Stomach (tissue), 19 donors: ENCODE measurements around the gene PRR33. TPM values are rescaled to one million over a fixed set of nuclear protein-coding genes. Genes with fewer than 3 reads are reported as not detected.
"Not testable (repeated sequence)": the region's sequence is repeated elsewhere in the genome, so short reads cannot be mapped to it uniquely, and the experiment has no call there.

Experiments
- DNase-seq, 2 donors: peaks; one replicate each; pipeline versions ENCODE4 v3.0.0 to v3.0.0-alpha.2; 2013 to 2019
- H3K27ac ChIP-seq, 5 donors: fragments of 200-600 bp in 4 of 5; sonication (generic) in 4 of 5; one replicate each; pipeline ENCODE4 v1.5.1; 2013 to 2019; ENCODE audit warnings: mild to moderate bottlenecking in 1 of 5, moderate library complexity in 1 of 5
- H3K27me3 ChIP-seq, 3 donors: fragments of 200-600 bp; sonication (generic); one replicate each; pipeline ENCODE4 v1.5.1; 2017 to 2019; ENCODE audit warnings: mixed run types in 1 of 3
- H3K36me3 ChIP-seq, 4 donors: fragments of 200-600 bp; sonication (generic); 1 replicate in 3 of 4; 2 replicates in 1 of 4; pipeline ENCODE4 v1.5.1; 2016 to 2019
- H3K4me1 ChIP-seq, 4 donors: fragments of 200-600 bp; sonication (generic); one replicate each; pipeline ENCODE4 v1.5.1; 2016 to 2019
- H3K4me3 ChIP-seq, 4 donors: fragments of 200-600 bp; sonication (generic) in 3 of 4; one replicate each; pipeline ENCODE4 v1.5.1; 2016 to 2019; ENCODE audit warnings: mild to moderate bottlenecking in 1 of 4
- H3K9me3 ChIP-seq, 4 donors: fragments of 200-600 bp; sonication (generic); one replicate each; pipeline ENCODE4 v1.5.1; 2016 to 2019
- CTCF ChIP-seq, 7 experiments: fragments of 450-650 bp in 4 of 7; fragments of 200-600 bp in 3 of 7; sonication (generic) in 3 of 7; IDR thresholded peaks; one replicate each; pipeline ENCODE4 v1.5.1; 2016 to 2019; ENCODE audit warnings: antibody characterized with exemption in 7 of 7, control low read depth in 2 of 7, mild to moderate bottlenecking in 1 of 7
- EP300 ChIP-seq: sonication (generic); formaldehyde crosslinking; IDR thresholded peaks from one replicate; pipeline ENCODE4 v1.6.1; 2017; ENCODE audit warnings: antibody characterized with exemption
- POLR2A ChIP-seq, 4 donors: fragments of 450-650 bp; IDR thresholded peaks; one replicate each; pipeline ENCODE4 v1.6.1; 2016; ENCODE audit warnings: antibody characterized with exemption in 4 of 4, control low read depth in 2 of 4, mild to moderate bottlenecking in 1 of 4, moderate library complexity in 1 of 4
- POLR2AphosphoS5 ChIP-seq, 3 donors: sonication (generic); formaldehyde crosslinking; IDR thresholded peaks; one replicate each; pipeline ENCODE4 v1.6.1; 2016; ENCODE audit warnings: antibody characterized with exemption in 3 of 3
- WGBS, 5 donors: extraction: QIAGEN DNeasy Blood & Tissue Kit in 3 of 5; methylation state at CpG; one replicate each; pipeline versions ENCODE4 v1.1.5 to v1.1.7; 2013 to 2018; 5-methylcytosine and 5-hydroxymethylcytosine counted together
- intact Hi-C: fragments of 100-400 bp; cut with DNase I; formaldehyde crosslinking; loops from one replicate; pipeline ENCODE4 v1.15.1; 2023; ENCODE audit warnings: low total_unique reads
- long read RNA-seq, 10 donors: transcript quantifications; one replicate each; lab custom pipeline, GENCODE V29; 2026
- polyA plus RNA-seq, 3 donors: library from polyadenylated mRNA; stranded (reverse); fragments of 200-250 nt; gene quantifications; one replicate each; pipeline ENCODE4 v1.2.3, GENCODE V29; 2013
- total RNA-seq, 5 donors: library from RNA; depleted of rRNA; stranded (reverse); fragments of >200 nt; gene quantifications; one replicate each; pipeline versions ENCODE4 v1.1.0 to v1.2.3, GENCODE V29; 2014 to 2016
- donor health status: healthy with polysubstance abuse.
- donor health status: Bipolar disorder and iron deficiency.
- donor health status: healthy.

The PRR33 gene
- not detected for total RNA-seq
- polyA plus RNA-seq: under 1 TPM in 1 of 3 donors, not detected in 2; 0.03 TPM
- long read RNA-seq, donor 1, partial matches to known transcripts: 0 of 4 reads
- long read RNA-seq, donor 1, other reads (novel, unspliced or antisense): 0 of 4 reads
- long read RNA-seq, donor 2, transcript PRR33-201 (1 exons, 3,319 nt): major isoform, 5 of 5 reads
- long read RNA-seq, donor 2, partial matches to known transcripts: 0 of 5 reads
- long read RNA-seq, donor 2, other reads (novel, unspliced or antisense): 0 of 5 reads
- long read RNA-seq, donor 3: 0 reads
- long read RNA-seq, donor 4, partial matches to known transcripts: 0 of 1 reads
- long read RNA-seq, donor 4, other reads (novel, unspliced or antisense): 0 of 1 reads
- long read RNA-seq, donor 5, partial matches to known transcripts: 0 of 4 reads
- long read RNA-seq, donor 5, other reads (novel, unspliced or antisense): 0 of 4 reads
- long read RNA-seq, donor 6, partial matches to known transcripts: 0 of 3 reads
- long read RNA-seq, donor 6, other reads (novel, unspliced or antisense): 0 of 3 reads
- long read RNA-seq, donor 7, transcript PRR33-201 (1 exons, 3,319 nt): major isoform, 7 of 7 reads
- long read RNA-seq, donor 7, partial matches to known transcripts: 0 of 7 reads
- long read RNA-seq, donor 7, other reads (novel, unspliced or antisense): 0 of 7 reads
- long read RNA-seq, donor 8, partial matches to known transcripts: 6 of 9 reads
- long read RNA-seq, donor 8, other reads (novel, unspliced or antisense): 0 of 9 reads
- long read RNA-seq, donor 9, partial matches to known transcripts: 0 of 3 reads
- long read RNA-seq, donor 9, other reads (novel, unspliced or antisense): 0 of 3 reads
- long read RNA-seq, donor 10: 0 reads

GRCh38 chr11:1891831-1892115, at the start of gene PRR33:
TSS of gene PRR33 (minus strand) at chr11:1891895. CDS start at chr11:1890584, 1,311 bp downstream.
- Histone ChIP-seq H3K4me3 (no peak within 1 kb of the TSS), H3K36me3 (peaks cover 0 to 25% (median 20%) of the 10 kb centered on the region in 4 donors), H3K9me3 (no peaks in the 10 kb centered on the region), H3K27ac (peak within 1 kb of the TSS in 2 of 5 donors; percentile 14 to 26), H3K4me1 (peaks cover 0 to 33% (median 10%) of the 10 kb centered on the region in 4 donors), H3K27me3 (peaks cover 0 to 20% (median 0%) of the 10 kb centered on the region in 3 donors)
- DNase-seq: no peak
- WGBS, 5 donors: 88 to 92% (median 89%) methylated on average over 7 of the region's 7 CpGs
- intact Hi-C loops: no loop called here
- TF ChIP-seq CTCF (IDR thresholded peaks at IDR 0.05) (no peak), POLR2A (IDR thresholded peaks at IDR 0.05) (no peak), EP300 (no peak), POLR2AphosphoS5 (IDR thresholded peaks at IDR 0.05) (no peak)

GRCh38 chr11:1939788-1940187, 48.1 kb upstream of the PRR33 start:
- H3K27ac ChIP-seq, H3K4me3 ChIP-seq, H3K36me3 ChIP-seq, intact Hi-C loops, H3K9me3 ChIP-seq: not testable (repeated sequence)
- DNase-seq: peak in 1 of 2 donors; percentile 57
- WGBS, 5 donors: 72 to 100% (median 100%) methylated on average over 1 of the region's 1 CpG
- Histone ChIP-seq H3K4me1 (peaks cover 0 to 10% (median 9%) of the 10 kb centered on the region in 4 donors), H3K27me3 (peaks cover 0 to 29% (median 0%) of the 10 kb centered on the region in 3 donors)

- DNase-seq: peak in 1 of 2 donors; percentile 85
- TF ChIP-seq EP300: no peak
- no peak for TF ChIP-seq CTCF (IDR thresholded peaks at IDR 0.05)
- H3K36me3 ChIP-seq: no peaks in the 10 kb centered on the region
- peak overlapping the region in 1 of 5 donors; percentile 41 for H3K27ac ChIP-seq
- no peaks in the 10 kb centered on the region for H3K9me3 ChIP-seq
- intact Hi-C loops: no loop called here
- H3K27me3 ChIP-seq: peaks cover 0 to 29% (median 0%) of the 10 kb centered on the region in 3 donors
- H3K4me1 ChIP-seq: peaks cover 0 to 10% (median 9%) of the 10 kb centered on the region in 4 donors
- H3K4me3 ChIP-seq: no peak overlapping the region
- 31 to 42% (median 32%) methylated on average over 22 to 23 of the region's 23 CpGs for WGBS, 5 donors
Observed at GRCh38 chr11:1939006-1939625, 47.4 kb upstream of the PRR33 start.

- Histone ChIP-seq H3K9me3 (no peaks in the 10 kb centered on the region), H3K4me3 (no peak overlapping the region), H3K27me3 (peaks cover 0 to 29% (median 0%) of the 10 kb centered on the region in 3 donors), H3K4me1 (peaks cover 0 to 10% (median 9%) of the 10 kb centered on the region in 4 donors), H3K36me3 (no peaks in the 10 kb centered on the region), H3K27ac (peak overlapping the region in 1 of 5 donors; percentile 41)
- WGBS, 5 donors: 72 to 82% (median 80%) methylated on average over 12 to 27 of the region's 27 CpGs
- TF ChIP-seq POLR2AphosphoS5 (IDR thresholded peaks at IDR 0.05) (no peak), EP300 (no peak), POLR2A (IDR thresholded peaks at IDR 0.05) (no peak), CTCF (IDR thresholded peaks at IDR 0.05) (no peak)
- intact Hi-C loops: no loop called here
- DNase-seq: no peak
Observed at GRCh38 chr11:1938343-1939005, 46.8 kb upstream of the PRR33 start.
